Tracheal epithelial cell (primary cell): ENCODE results near the gene ARL13B. TPM values are rescaled to one million over a fixed set of nuclear protein-coding genes. Genes with fewer than 3 reads are reported as not detected.

Experiments used
- total RNA-seq: library from RNA; depleted of rRNA; stranded (reverse); fragments of >200 nt; gene quantifications from 2 replicates; pipeline ENCODE4 v1.2.1, GENCODE V29; 2014

ARL13B gene
- total RNA-seq = 5.1 and 7.2 TPM in 2 replicates

GRCh38 chr3:93979850-93980676 is at the start of gene ARL13B:
TSS of gene ARL13B (plus strand) at chr3:93980155. CDS start at chr3:93980424, 269 bp downstream.

GRCh38 chr3:93973131-93974126 is 6.5 kb upstream of the ARL13B start, which contains the start of gene PROS1:
TSS of gene PROS1 (minus strand) at chr3:93973896. CDS start at chr3:93973749, 147 bp downstream.

GRCh38 chr3:94028093-94028837 is 48.3 kb downstream of the ARL13B start, which contains the start of gene STX19:
TSS of gene STX19 (minus strand) at chr3:94028597. CDS start at chr3:94015269, 13,328 bp downstream.

DNA sequence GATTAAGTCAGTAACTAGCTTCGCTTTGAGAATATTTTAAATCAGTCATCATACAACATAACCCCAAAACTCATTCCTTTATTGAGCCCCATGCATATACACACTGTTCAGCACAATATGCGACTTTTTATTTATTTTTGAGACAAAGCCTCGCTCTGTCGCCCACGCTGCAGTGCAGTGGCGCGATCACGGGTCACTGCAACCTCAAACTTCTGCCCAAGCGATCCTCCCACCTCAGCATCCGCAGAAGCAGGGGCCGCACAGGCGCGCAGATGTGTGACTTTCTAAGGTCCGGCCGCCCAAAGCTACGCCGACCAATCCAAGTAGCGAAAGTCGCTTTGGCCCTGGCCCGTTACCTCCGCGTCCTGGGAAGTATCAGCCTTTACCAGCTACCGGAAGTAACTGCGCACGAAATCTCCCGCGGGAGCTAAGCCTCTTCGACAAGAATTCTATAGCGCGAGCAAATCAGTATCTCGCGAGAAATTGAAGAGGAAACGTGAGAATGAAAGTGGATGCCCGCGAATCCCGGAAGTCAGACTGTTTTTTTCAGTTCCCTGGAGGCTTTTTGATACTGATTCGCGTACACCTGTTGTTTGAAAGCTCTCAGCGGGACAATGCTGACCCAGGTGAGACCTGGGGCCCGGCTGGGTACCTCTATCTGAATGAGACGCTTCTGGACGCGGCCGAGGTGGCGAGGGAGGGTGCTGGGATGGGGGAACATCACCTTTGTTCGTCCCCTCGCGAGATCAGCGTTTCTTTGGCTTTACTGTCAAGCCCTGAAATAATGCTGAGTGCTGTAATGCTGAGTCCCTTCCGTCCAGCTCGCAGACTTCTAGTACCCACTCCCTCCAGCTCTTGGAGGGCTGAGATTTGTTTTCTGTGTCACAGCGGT is 82.8 kb downstream of the ARL13B start, which contains the start of the genes DHFR2 and NSUN3:
Gene DHFR2, minus strand, starts transcription at position 404 of the 892 bp plus-strand sequence. CDS start 1,405 bp downstream, outside the sequence.
Gene NSUN3, plus strand, starts transcription at position 549 of the 892 bp plus-strand sequence. Its CDS starts 66 bp downstream, at position 615.

Other genes with a start within 250 kb of the ARL13B start
- gene PROS1, start 6.3 kb upstream of the ARL13B start, total RNA-seq = 9.2 and 9.6 TPM in 2 replicates
- gene STX19, start 48.4 kb downstream of the ARL13B start, total RNA-seq = 0.72 and 1.3 TPM in 2 replicates
- gene DHFR2, start 82.8 kb downstream of the ARL13B start, total RNA-seq = 1.4 and 1.9 TPM in 2 replicates
- gene NSUN3, start 82.9 kb downstream of the ARL13B start, total RNA-seq = 5.8 and 9.2 TPM in 2 replicates